Keratinocyte (primary cell): ENCODE measurements around the gene PLTP. TPM values are rescaled to one million over a fixed set of nuclear protein-coding genes. Genes with fewer than 3 reads are reported as not detected.

Experiments used
- DNase-seq: peaks from one replicate; pipeline ENCODE4 v3.0.0-alpha.2; 2011; ENCODE audit warnings: low read depth, missing footprints, low spot score
- FAIRE-seq: peaks from 2 replicates; lab custom pipeline; 2011; peaks lifted over from hg19 to GRCh38; lab: Jason Lieb, UNC
- H2AFZ ChIP-seq: 2 replicates; pipeline ENCODE4 v1.6.0; 2012; ENCODE audit warnings: low read length, control low read depth, inconsistent platforms; ENCODE audit not compliant: control insufficient read depth
- H3K27ac ChIP-seq: 2 replicates; pipeline ENCODE4 v1.5.1; 2011; ENCODE audit warnings: low read length; ENCODE audit not compliant: control insufficient read depth, insufficient read depth
- H3K27me3 ChIP-seq: 3 replicates; pipeline ENCODE4 v1.6.0; 2011; ENCODE audit warnings: low read length; ENCODE audit not compliant: control insufficient read depth, insufficient read depth; ENCODE audit errors: extremely low read depth
- H3K36me3 ChIP-seq, 2 experiments: 2 replicates in 1 of 2; 3 replicates in 1 of 2; pipeline ENCODE4 v1.5.1; 2011; ENCODE audit warnings: low read length in 2 of 2, mild to moderate bottlenecking in 1 of 2; ENCODE audit not compliant: control insufficient read depth in 2 of 2, insufficient read depth in 2 of 2; ENCODE audit errors: extremely low read depth in 1 of 2
- H3K4me1 ChIP-seq: 3 replicates; pipeline ENCODE4 v1.5.1; 2011; ENCODE audit warnings: low read length; ENCODE audit not compliant: control insufficient read depth, insufficient read depth; ENCODE audit errors: extremely low read depth
- H3K4me2 ChIP-seq: 3 replicates; pipeline ENCODE4 v1.6.0; 2011; ENCODE audit warnings: low read depth, low read length; ENCODE audit not compliant: control insufficient read depth, insufficient read depth; ENCODE audit errors: extremely low read depth
- H3K4me3 ChIP-seq, 3 experiments: fragments of 200-600 bp in 1 of 3; sonication (generic) in 1 of 3; 2 replicates in 2 of 3; 3 replicates in 1 of 3; pipeline ENCODE4 v1.5.1; 2011 to 2016; ENCODE audit warnings: low read length in 3 of 3, mild to moderate bottlenecking in 3 of 3, control low read depth in 2 of 3, inconsistent platforms in 1 of 3, low read depth in 1 of 3, mixed read lengths in 1 of 3, mixed run types in 1 of 3, moderate library complexity in 1 of 3; ENCODE audit not compliant: control insufficient read depth in 2 of 3, insufficient read depth in 2 of 3; ENCODE audit errors: extremely low read depth in 1 of 3
- H3K79me2 ChIP-seq: 2 replicates; pipeline ENCODE4 v1.6.0; 2012; ENCODE audit warnings: low read length; ENCODE audit not compliant: control insufficient read depth, insufficient read depth
- H3K9ac ChIP-seq: 3 replicates; pipeline ENCODE4 v1.6.0; 2011; ENCODE audit warnings: low read length; ENCODE audit not compliant: control insufficient read depth, insufficient read depth; ENCODE audit errors: extremely low read depth
- H3K9me1 ChIP-seq: 3 replicates; pipeline ENCODE4 v1.6.0; 2011; ENCODE audit warnings: low read length; ENCODE audit not compliant: control insufficient read depth, insufficient read depth; ENCODE audit errors: extremely low read depth
- H3K9me3 ChIP-seq: 2 replicates; pipeline ENCODE4 v1.5.1; 2012; ENCODE audit warnings: low read depth, low read length; ENCODE audit not compliant: control insufficient read depth
- H4K20me1 ChIP-seq: 3 replicates; pipeline ENCODE4 v1.6.0; 2011; ENCODE audit warnings: low read length; ENCODE audit not compliant: control insufficient read depth, insufficient read depth; ENCODE audit errors: extremely low read depth
- CTCF ChIP-seq, 3 experiments: IDR thresholded peaks in 1 of 3; conservative IDR thresholded peaks in 1 of 3; optimal IDR thresholded peaks in 1 of 3; 2 replicates in 2 of 3; 3 replicates in 1 of 3; pipeline versions ENCODE3 to v1.5.1; 2011; ENCODE audit warnings: low read length in 3 of 3, mild to moderate bottlenecking in 3 of 3, moderate library complexity in 2 of 3, control low read depth in 1 of 3, inconsistent platforms in 1 of 3; ENCODE audit not compliant: insufficient read depth in 2 of 3; ENCODE audit errors: extremely low read depth in 1 of 3
- EZH2 ChIP-seq: IDR thresholded peaks from one replicate; pipeline ENCODE4 v1.6.1; 2012; ENCODE audit warnings: inconsistent platforms, mild to moderate bottlenecking, low read length, moderate library complexity
- dilution Hi-C: fragments of 300-500 bp; cut with MboI; formaldehyde crosslinking; loops from one replicate; pipeline ENCODE4 v1.7.0; 2020; ENCODE audit warnings: low sequenced_read_pairs; ENCODE audit not compliant: extremely low pct_ligation_motif_present
- polyA plus RNA-seq, 5 experiments: library from polyadenylated mRNA; depleted of rRNA in 3 of 5; stranded (reverse) in 3 of 5; stranded (forward) in 1 of 5; unstranded in 1 of 5; fragments of >200 nt; gene quantifications; 1 replicate in 1 of 5; 2 replicates in 3 of 5; 3 replicates in 1 of 5; pipeline versions ENCODE4 v1.2.1 to v1.2.3, GENCODE V29; 2011 to 2012; ENCODE audit warnings: missing spikeins in 2 of 5, low read depth in 1 of 5, low replicate concordance in 1 of 5

PLTP gene
- polyA plus RNA-seq, 1 donor (not counting 4 experiments of a cell fraction or from before 2014, with no cell fraction given): 26.3 TPM

GRCh38 chr20:45959126-45959525 lies 47.2 kb upstream of the PLTP start:
- DNase-seq (no peak), FAIRE-seq (no peak)
- H3K36me3 ChIP-seq: peaks cover 51 to 57% of the 10 kb centered on the region in 2 experiments
- no peak overlapping the region for H2AFZ ChIP-seq
- H3K27me3 ChIP-seq: no peaks in the 10 kb centered on the region
- no peaks in the 10 kb centered on the region for H3K79me2 ChIP-seq
- H3K4me2 ChIP-seq: no peak overlapping the region
- H3K4me3 ChIP-seq: no peak overlapping the region
- H3K27ac ChIP-seq: no peak overlapping the region
- H4K20me1 ChIP-seq: no peaks in the 10 kb centered on the region
- no peaks in the 10 kb centered on the region for H3K9me3 ChIP-seq
- TF ChIP-seq CTCF (optimal IDR thresholded peaks at IDR 0.05 in 1 of 3, IDR thresholded peaks at IDR 0.05 in 1 of 3, conservative IDR thresholded peaks at IDR 0.05 in 1 of 3; ENCODE audit: extremely low read depth in 1 of 3, insufficient read depth in 2 of 3, low read length in 3 of 3) (no peak), EZH2 (no peak)
- H3K9me1 ChIP-seq: no peaks in the 10 kb centered on the region
- no peaks in the 10 kb centered on the region for H3K4me1 ChIP-seq
- H3K9ac ChIP-seq: no peak overlapping the region
- dilution Hi-C loops: no loop called here

DNA sequence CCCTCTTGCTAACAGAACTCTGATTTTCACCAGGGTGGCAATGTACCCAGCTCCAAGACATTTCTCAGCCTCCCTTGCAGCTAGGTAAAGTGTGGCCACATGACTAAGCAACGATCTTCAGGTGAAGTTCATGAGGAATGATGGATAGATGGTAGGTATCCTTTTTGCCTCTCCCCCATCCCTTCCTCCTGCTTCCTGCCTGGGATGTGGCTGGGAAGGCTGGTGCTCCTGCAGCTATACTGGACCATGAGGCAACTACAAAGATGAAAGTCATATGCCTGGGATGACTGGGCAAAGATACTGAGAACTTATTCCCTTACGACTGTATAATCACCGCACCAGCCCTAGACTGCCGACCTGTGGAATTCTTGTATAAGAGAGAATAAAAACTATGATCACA lies 46.6 kb upstream of the PLTP start:
- Histone ChIP-seq H3K27ac (no peak overlapping the region), H3K9me1 (no peaks in the 10 kb centered on the region), H3K36me3 (peaks cover 50 to 56% of the 10 kb centered on the region in 2 experiments), H3K4me3 (no peak overlapping the region), H2AFZ (no peak overlapping the region), H3K4me2 (no peak overlapping the region), H3K9me3 (no peaks in the 10 kb centered on the region), H3K79me2 (no peaks in the 10 kb centered on the region), H3K4me1 (no peaks in the 10 kb centered on the region), H3K27me3 (no peaks in the 10 kb centered on the region), H3K9ac (no peak overlapping the region), H4K20me1 (no peaks in the 10 kb centered on the region)
- DNase-seq: no peak
- TF ChIP-seq CTCF (optimal IDR thresholded peaks at IDR 0.05 in 1 of 3, IDR thresholded peaks at IDR 0.05 in 1 of 3, conservative IDR thresholded peaks at IDR 0.05 in 1 of 3; ENCODE audit: extremely low read depth in 1 of 3, insufficient read depth in 2 of 3, low read length in 3 of 3): no peak
- no peak for TF ChIP-seq EZH2
- no peak for FAIRE-seq
- dilution Hi-C loops: no loop called here
